ENCODE data around the gene CXXC1.
A peak's percentile ranks its signal among the peaks of the same experiment; 100 is the strongest.
"Not testable (repeated sequence)": the region's sequence is repeated elsewhere in the genome, so short reads cannot be mapped to it uniquely, and the experiment has no call there.

CXXC1 gene

DNA sequence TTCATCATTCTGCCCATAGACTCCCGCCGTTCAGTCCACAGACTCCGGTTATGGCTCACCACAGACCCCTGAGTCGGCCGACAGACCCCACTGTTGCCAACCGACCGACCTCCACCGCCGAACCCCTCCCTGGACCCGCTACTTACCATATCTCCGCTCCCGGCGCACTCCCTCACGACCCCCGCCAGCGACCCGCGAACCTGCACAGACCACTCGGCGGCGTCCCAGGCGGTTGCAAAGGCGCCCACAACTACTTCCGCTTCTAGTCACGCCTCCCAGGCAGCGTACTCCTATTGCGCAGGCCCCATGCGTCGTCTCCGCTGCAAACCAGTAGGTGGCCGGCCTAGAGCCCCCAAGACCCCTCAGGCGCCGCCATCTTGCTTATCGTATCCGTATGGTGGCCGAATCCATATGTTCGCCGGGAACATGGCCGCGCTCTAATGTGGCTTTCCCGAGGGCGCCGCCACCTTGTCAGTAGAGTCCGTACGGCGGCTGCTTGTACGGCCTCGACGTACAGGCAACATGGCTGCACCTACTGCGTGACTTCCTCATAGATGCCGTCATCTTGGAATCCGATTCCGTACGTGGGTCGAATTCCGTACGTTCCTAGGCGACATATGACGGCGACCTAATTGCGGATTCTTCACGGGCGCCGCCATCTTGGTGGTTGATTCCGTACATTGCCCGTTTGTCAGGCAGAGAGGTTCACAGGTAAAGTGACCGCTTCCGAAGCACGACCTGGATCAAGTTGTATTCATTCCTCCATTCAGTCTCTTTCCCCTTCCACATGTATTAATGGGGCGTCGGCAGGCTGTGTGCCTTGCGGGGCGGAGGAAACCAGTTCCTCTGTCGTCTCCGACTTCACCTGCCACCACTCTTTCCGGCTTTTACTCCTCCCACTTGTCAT, at the start of gene CXXC1:
TSS of gene CXXC1 (minus strand) at position 252 of the 907 bp plus-strand sequence. CDS start at position 149, 103 bp downstream.
- peak; percentile 92 to 98 for DNase-seq (ENCODE audit: low read depth in 2 of 2, low spot score in 1 of 2)

GRCh38 chr18:50334546-50335152, 47.2 kb upstream of the CXXC1 start:
- DNase-seq (ENCODE audit: low read depth in 2 of 2, low spot score in 1 of 2), result no peak

DNA sequence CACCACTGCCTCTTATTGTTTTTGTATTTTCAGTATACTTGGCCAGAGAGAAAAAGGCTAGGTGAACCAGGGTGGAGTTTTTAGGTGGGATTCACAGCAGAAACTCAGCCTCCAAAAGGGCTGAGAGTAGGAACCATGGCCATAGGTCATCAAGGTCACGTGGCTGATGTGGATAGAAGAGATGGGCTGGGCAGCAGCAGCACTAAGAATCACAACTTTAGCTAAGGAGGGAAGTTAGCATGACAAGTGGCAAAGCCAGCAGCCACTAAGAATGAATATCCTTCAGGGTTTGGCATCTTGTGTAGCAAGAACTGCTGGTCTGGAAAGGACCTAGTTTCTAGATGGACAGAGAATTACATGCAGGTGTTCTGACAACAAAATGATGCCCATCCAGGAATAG, 44.2 kb upstream of the CXXC1 start:
- no peak for DNase-seq (ENCODE audit: low read depth in 2 of 2, low spot score in 1 of 2)

DNA sequence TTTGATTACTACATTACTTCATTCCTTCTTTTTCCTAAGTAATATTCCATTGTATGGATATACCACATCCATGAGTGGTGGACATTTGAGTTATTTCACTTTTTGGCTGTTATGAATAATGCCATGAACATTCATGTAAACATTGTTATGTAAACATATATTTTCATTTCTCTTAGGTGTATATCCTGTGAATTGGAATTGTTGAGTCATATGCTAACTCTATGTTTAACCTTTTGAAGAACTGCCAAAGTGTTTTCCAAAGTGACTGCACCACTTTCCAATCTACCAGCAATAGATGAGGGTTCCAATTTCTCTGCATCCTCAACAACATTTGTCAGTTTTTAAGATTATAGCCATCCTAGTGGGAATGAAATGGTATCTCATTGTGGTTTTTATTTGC, 42.7 kb upstream of the CXXC1 start:
- DNase-seq (ENCODE audit: low read depth in 2 of 2, low spot score in 1 of 2), result no peak

GRCh38 chr18:50327983-50328382, 40.5 kb upstream of the CXXC1 start:
- DNase-seq (ENCODE audit: low read depth in 2 of 2, low spot score in 1 of 2), result no peak

DNA sequence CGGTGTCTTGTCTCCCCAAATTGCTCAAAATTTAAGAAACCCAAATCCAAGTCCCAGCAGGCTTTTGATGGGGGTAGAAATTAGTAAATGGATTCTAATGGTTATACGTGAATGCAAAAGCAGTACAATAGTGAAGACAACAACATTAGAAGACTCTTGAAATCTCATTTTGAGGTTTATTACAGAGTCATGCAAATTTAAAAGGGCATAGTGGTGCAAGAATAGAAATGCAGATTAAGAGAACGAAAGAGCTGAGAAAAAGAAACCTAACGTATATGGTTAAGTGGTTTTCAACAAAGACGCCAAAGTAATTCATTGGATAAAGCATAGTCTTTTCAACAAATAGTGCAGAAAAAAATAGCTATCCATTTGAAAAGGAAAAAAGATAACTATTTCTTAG, 33.2 kb upstream of the CXXC1 start:
- DNase-seq (ENCODE audit: low read depth in 2 of 2, low spot score in 1 of 2), result no peak

- no peak for DNase-seq (ENCODE audit: low read depth in 2 of 2, low spot score in 1 of 2)
These were observed 27.8 kb upstream of the CXXC1 start for GRCh38 chr18:50315100-50315871.

DNA sequence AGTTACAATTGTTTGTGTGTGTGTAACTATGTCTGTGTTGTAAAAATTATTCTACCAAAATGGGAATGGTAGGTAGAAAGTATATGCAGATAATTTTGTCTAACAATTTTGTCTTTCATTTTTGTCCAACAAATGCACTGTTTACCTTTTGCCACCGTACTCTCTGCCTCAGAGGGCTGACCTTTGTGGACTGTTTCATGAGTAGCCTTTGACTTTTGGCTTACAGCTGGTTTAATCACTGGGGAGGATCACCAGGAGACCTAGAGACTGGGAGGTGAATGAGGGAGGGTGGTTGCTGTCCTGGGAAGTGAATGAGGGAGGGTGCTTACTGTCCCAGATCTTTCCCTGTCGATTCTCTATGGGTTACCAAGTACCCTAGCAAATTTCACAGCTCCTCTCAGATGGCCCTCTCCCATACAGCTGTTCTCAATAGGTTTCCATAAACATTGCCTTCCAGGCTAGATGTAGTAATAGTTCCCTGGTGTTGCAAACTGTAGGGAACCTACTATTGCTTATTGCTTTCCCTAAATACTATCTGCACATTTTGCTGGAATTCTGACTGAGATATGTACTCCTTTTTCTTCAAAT, 26.5 kb upstream of the CXXC1 start:
- no peak for DNase-seq (ENCODE audit: low read depth in 2 of 2, low spot score in 1 of 2)

- DNase-seq (ENCODE audit: low read depth in 2 of 2, low spot score in 1 of 2), result no peak
These were observed 25.6 kb upstream of the CXXC1 start for GRCh38 chr18:50313031-50313607.

GRCh38 chr18:50312296-50313030, 25.0 kb upstream of the CXXC1 start:
- DNase-seq (ENCODE audit: low read depth in 2 of 2, low spot score in 1 of 2), result no peak

GRCh38 chr18:50311650-50312049, 24.2 kb upstream of the CXXC1 start:
- DNase-seq (ENCODE audit: low read depth in 2 of 2, low spot score in 1 of 2), result no peak

GRCh38 chr18:50310080-50310479, 22.6 kb upstream of the CXXC1 start:
- DNase-seq (ENCODE audit: low read depth in 2 of 2, low spot score in 1 of 2), result no peak

DNA sequence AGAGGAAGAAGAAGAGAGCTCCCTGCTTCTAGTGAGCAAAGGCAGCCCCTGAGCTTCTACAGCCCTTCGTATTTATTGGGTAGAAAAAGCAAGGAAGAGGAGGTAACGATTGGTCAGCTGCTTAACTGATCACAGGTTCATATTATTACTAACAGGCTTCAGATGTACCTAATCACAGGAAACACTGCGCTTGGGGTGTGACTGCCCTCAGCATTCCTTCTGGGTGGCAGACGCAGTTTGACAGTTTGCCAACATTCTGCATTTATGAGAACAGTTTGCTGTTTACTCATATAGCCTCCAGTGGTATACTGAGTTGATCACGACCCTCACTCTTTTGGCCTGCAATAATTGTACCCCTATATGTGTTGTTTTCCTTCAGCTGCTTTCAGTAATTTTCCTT, 21.4 kb upstream of the CXXC1 start:
- DNase-seq (ENCODE audit: low read depth in 2 of 2, low spot score in 1 of 2), result not testable (repeated sequence)

- peak; percentile 73 to 78 for DNase-seq (ENCODE audit: low read depth in 2 of 2, low spot score in 1 of 2)
These were observed 20.4 kb upstream of the CXXC1 start for GRCh38 chr18:50307738-50308470.

- no peak for DNase-seq (ENCODE audit: low read depth in 2 of 2, low spot score in 1 of 2)
These were observed 19.9 kb upstream of the CXXC1 start for GRCh38 chr18:50307400-50307737.

- DNase-seq (ENCODE audit: low read depth in 2 of 2, low spot score in 1 of 2), result no peak
These were observed 19.5 kb upstream of the CXXC1 start for GRCh38 chr18:50306944-50307343.

DNA sequence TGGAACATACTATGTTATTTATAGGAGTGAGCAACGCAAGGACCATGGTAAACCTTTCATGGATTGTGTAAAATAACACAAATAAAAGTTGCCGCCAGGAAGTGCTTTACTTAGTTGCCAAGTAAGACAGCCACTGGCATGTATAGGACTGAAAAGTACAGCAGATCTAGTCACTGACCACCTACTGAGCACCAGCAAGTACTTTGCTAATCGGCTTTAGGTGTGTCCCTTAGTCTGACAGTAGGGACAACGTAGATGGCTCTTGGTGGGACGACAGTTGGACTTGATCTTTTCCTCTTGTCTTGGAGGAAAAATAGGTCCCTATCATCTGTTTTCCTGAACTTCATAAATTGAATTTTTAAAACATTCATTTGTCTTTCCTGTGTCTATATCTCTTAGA, 13.6 kb upstream of the CXXC1 start:
- no peak for DNase-seq (ENCODE audit: low read depth in 2 of 2, low spot score in 1 of 2)

- no peak for DNase-seq (ENCODE audit: low read depth in 2 of 2, low spot score in 1 of 2)
These were observed 12.3 kb upstream of the CXXC1 start for GRCh38 chr18:50299626-50300388.
